ENCODE measurements around the gene MAP2K5.

The MAP2K5 gene

DNA sequence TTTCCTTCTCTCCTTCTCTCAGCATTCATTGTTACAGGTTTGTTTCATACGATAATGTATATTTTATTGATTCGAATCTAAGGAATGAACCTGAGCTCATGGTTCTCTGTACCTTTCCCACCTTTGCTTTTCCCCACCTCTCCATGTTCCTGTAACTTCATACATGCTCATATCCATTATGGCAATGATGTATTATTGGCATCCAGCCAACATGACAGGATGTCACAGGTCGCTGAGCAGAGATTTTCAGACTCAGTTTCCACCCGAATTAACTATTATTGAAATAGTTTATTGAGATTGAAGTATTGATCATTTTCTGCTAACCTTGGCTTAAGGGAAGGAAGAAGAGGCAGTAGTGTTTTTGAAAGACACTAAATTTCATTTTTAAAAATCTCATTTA, 64.8 kb downstream of the MAP2K5 start:
- Histone ChIP-seq H3K27ac (no peak overlapping the region), H3K36me3 (no peaks in the 10 kb centered on the region), H3K4me3 (ENCODE audit: low read depth, low read length) (no peak overlapping the region), H3K9me3 (ENCODE audit: severe bottlenecking) (no peaks in the 10 kb centered on the region), H3K27me3 (ENCODE audit: insufficient read depth, low read depth, severe bottlenecking) (no peaks in the 10 kb centered on the region)
- no peak for DNase-seq
- TF ChIP-seq, protein P1, sequence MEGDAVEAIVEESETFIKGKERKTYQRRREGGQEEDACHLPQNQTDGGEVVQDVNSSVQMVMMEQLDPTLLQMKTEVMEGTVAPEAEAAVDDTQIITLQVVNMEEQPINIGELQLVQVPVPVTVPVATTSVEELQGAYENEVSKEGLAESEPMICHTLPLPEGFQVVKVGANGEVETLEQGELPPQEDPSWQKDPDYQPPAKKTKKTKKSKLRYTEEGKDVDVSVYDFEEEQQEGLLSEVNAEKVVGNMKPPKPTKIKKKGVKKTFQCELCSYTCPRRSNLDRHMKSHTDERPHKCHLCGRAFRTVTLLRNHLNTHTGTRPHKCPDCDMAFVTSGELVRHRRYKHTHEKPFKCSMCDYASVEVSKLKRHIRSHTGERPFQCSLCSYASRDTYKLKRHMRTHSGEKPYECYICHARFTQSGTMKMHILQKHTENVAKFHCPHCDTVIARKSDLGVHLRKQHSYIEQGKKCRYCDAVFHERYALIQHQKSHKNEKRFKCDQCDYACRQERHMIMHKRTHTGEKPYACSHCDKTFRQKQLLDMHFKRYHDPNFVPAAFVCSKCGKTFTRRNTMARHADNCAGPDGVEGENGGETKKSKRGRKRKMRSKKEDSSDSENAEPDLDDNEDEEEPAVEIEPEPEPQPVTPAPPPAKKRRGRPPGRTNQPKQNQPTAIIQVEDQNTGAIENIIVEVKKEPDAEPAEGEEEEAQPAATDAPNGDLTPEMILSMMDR (IDR thresholded peaks at IDR 0.05; ENCODE audit: low read depth, low read length): no peak

DNA sequence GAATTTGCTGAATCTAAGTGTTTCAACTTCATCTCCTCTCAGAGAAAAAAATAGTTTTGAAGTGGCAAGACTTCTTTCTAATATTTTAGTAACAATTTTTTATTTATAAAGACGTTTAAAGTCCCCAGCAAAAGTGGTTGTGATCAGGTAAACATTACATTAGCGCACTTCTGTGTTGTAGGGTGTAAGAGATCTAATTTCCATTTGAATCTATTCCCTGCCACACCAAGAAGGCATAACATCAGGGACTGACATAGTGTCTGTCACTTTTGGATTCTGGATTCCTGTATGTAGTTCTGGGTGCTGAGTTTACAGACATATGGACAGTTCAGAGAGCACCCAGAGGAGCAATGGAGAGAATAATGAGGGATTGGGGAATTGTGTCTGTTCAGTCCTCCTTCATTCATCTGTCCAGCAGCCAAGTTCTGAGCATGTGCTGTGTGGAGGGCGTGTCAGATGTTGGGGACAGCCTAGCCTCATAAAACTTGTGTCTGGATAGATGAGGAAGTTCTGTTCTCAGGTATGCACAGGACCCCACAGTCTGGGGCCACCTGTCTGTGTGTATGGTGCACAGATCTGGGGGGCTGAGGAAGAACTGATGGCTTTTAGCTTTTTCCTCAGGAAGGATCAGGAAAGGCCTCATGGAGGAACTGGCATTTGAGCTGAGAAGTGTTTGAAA, 65.6 kb downstream of the MAP2K5 start:
- Histone ChIP-seq H3K27ac (no peak overlapping the region), H3K9me3 (ENCODE audit: severe bottlenecking) (no peaks in the 10 kb centered on the region), H3K36me3 (no peaks in the 10 kb centered on the region), H3K4me3 (ENCODE audit: low read depth, low read length) (no peak overlapping the region), H3K27me3 (ENCODE audit: insufficient read depth, low read depth, severe bottlenecking) (no peaks in the 10 kb centered on the region)
- TF ChIP-seq, protein P1 (IDR thresholded peaks at IDR 0.05; ENCODE audit: low read depth, low read length): no peak
- no peak for DNase-seq

- no peak for DNase-seq
- H3K36me3 ChIP-seq: no peaks in the 10 kb centered on the region
- TF ChIP-seq, protein P1 (IDR thresholded peaks at IDR 0.05; ENCODE audit: low read depth, low read length): no peak
- no peak overlapping the region for H3K27ac ChIP-seq
- no peaks in the 10 kb centered on the region for H3K9me3 ChIP-seq (ENCODE audit: severe bottlenecking)
- no peak overlapping the region for H3K4me3 ChIP-seq (ENCODE audit: low read depth, low read length)
- H3K27me3 ChIP-seq (ENCODE audit: insufficient read depth, low read depth, severe bottlenecking): no peaks in the 10 kb centered on the region
Measured at GRCh38 chr15:67608638-67608959, 66.1 kb downstream of the MAP2K5 start.

GRCh38 chr15:67611370-67612369, 69.2 kb downstream of the MAP2K5 start:
- Histone ChIP-seq H3K36me3 (no peaks in the 10 kb centered on the region), H3K9me3 (ENCODE audit: severe bottlenecking) (no peaks in the 10 kb centered on the region), H3K4me3 (ENCODE audit: low read depth, low read length) (no peak overlapping the region), H3K27me3 (ENCODE audit: insufficient read depth, low read depth, severe bottlenecking) (no peaks in the 10 kb centered on the region), H3K27ac (no peak overlapping the region)
- TF ChIP-seq, protein P1 (IDR thresholded peaks at IDR 0.05; ENCODE audit: low read depth, low read length): no peak
- no peak for DNase-seq

DNA sequence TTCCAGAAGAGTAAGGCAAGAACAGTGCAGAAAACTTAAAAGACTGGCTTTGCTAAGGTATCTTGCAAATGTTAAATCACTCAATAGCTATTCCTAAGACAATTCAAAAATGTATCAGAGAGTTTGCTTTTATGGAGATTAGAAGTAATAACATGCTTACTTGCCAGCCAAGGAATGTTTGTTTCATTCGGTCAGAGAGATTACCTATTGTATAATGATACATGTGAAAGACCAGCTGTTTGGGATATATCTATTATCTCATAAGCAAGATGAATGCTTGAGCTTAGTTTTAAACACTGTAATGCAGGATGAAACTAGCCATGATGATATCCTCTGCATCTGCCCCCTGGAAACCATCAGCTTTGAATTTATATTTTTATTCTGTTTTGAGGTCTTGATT, 70.7 kb downstream of the MAP2K5 start:
- Histone ChIP-seq H3K27me3 (ENCODE audit: insufficient read depth, low read depth, severe bottlenecking) (no peaks in the 10 kb centered on the region), H3K36me3 (no peaks in the 10 kb centered on the region), H3K9me3 (ENCODE audit: severe bottlenecking) (no peaks in the 10 kb centered on the region), H3K27ac (no peak overlapping the region), H3K4me3 (ENCODE audit: low read depth, low read length) (no peak overlapping the region)
- no peak for DNase-seq
- TF ChIP-seq, protein P1 (IDR thresholded peaks at IDR 0.05; ENCODE audit: low read depth, low read length): no peak
